ENCODE data around the gene KCNQ4.

Gene KCNQ4

GRCh38 chr1:40756523-40756922 is 27.1 kb upstream of the KCNQ4 start:
- DNase-seq: no peak

GRCh38 chr1:40757084-40757483 is 26.5 kb upstream of the KCNQ4 start:
- no peak for DNase-seq

GRCh38 chr1:40758004-40758403 is 25.6 kb upstream of the KCNQ4 start:
- no peak for DNase-seq

GRCh38 chr1:40758578-40759343 is 24.8 kb upstream of the KCNQ4 start:
- DNase-seq: no peak

- no peak for DNase-seq
These were observed 22.6 kb upstream of the KCNQ4 start for GRCh38 chr1:40760984-40761383.

GRCh38 chr1:40762144-40762923 is 21.3 kb upstream of the KCNQ4 start:
- DNase-seq: no peak

GRCh38 chr1:40763742-40764532 is 19.6 kb upstream of the KCNQ4 start:
- no peak for DNase-seq

- peak; percentile 26 for DNase-seq
These were observed 18.6 kb upstream of the KCNQ4 start for GRCh38 chr1:40764981-40765380.

GRCh38 chr1:40766017-40766416 is 17.6 kb upstream of the KCNQ4 start:
- peak; percentile 84 for DNase-seq

- DNase-seq: peak; percentile 69
These were observed 17.0 kb upstream of the KCNQ4 start for GRCh38 chr1:40766560-40766959.

- no peak for DNase-seq
These were observed 15.2 kb upstream of the KCNQ4 start for GRCh38 chr1:40768146-40768990.

GRCh38 chr1:40769815-40770214 is 13.8 kb upstream of the KCNQ4 start:
- no peak for DNase-seq

GRCh38 chr1:40770296-40771070 is 13.1 kb upstream of the KCNQ4 start:
- DNase-seq: no peak

- no peak for DNase-seq
These were observed 11.2 kb upstream of the KCNQ4 start for GRCh38 chr1:40772146-40772955.

GRCh38 chr1:40773748-40774265 is 9.8 kb upstream of the KCNQ4 start:
- no peak for DNase-seq

GRCh38 chr1:40774266-40774998 is 9.2 kb upstream of the KCNQ4 start:
- DNase-seq: peak; percentile 73

GRCh38 chr1:40776236-40777072 is 7.1 kb upstream of the KCNQ4 start:
- DNase-seq: no peak

GRCh38 chr1:40777224-40777970 is 6.2 kb upstream of the KCNQ4 start:
- DNase-seq: no peak
